Measurements from ENCODE around the gene PPCS.
"Not testable (repeated sequence)": the region's sequence is repeated elsewhere in the genome, so short reads cannot be mapped to it uniquely, and the experiment has no call there.

Gene PPCS

DNA sequence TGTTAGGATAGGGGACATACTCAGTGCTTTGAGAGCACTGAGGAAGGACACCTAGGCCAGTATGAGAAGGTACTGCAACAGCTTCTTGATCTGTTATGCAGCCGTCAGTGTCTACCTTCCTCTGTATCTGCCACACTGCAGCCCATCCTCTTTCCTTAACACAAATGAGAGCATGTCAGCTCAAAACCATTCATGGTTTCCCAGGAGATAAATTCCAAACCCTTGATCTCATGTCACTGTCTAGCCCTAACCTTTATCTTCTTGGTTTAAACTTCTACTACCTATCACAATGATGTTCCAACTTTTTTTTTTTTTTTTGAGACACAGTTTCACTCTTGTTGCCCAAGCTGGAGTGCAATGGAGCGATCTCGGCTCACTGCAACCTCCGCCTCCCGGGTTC lies 1.9 kb upstream of the PPCS start:
- DNase-seq = no peak

DNA sequence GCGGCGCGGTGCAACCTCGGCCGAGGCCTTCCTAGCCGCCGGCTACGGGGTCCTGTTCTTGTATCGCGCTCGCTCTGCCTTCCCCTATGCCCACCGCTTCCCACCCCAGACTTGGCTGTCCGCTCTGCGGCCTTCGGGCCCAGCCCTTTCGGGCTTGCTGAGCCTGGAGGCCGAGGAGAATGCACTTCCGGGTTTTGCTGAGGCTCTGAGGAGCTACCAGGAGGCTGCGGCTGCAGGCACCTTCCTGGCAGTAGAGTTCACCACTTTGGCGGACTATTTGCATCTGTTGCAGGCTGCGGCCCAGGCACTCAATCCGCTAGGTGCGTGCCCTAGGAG lies 379 bp downstream of the PPCS start:
- DNase-seq = peak; percentile 50 to 79

GRCh38 chr1:42461196-42461595 lies 4.9 kb downstream of the PPCS start:
- no peak for DNase-seq

- peak; percentile 98 for DNase-seq
Measured at GRCh38 chr1:42462828-42463763, 6.8 kb downstream of the PPCS start, which contains the start of gene CCDC30. Gene CCDC30 (plus strand): TSS chr1:42463286. CDS start chr1:42480552, 17,266 bp downstream.

DNA sequence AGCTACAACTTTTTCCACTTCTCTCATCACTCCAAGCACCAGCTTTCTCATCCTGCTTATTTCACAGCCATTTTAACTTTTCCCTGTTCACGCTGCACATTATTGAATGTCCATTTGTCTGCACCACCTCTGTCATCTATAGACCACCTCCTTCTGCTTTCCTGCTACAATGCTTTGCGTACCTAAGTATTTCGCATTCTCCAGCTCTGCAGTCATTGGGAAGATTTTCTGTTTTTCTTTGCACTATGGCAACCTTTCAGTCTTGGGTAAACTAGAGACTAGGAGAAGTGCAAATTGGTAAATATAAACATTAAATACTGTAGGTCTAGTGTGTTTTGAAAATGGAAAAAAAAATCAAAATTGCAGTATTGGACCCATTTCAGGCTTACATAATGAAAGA lies 7.6 kb downstream of the PPCS start:
- no peak for DNase-seq

DNA sequence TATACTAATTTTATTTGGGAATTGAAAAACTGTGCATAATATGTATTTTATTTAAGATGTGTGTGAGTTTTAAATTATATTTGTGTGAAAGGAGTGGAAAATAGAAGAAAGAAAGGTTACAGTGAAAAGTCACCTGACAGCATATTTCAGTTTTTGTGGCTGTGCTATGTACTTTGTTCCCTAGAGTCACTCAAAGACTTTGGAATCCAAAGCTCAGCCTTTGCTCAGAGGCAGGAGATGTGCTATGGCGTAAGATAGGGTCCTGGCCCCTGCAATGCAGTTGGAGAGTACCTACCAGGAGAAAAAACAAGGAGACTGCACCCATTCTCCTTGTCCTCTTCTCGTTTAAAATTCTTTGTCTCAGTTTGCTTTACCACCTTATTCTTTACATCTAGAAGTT lies 9.7 kb downstream of the PPCS start:
- no peak for DNase-seq

DNA sequence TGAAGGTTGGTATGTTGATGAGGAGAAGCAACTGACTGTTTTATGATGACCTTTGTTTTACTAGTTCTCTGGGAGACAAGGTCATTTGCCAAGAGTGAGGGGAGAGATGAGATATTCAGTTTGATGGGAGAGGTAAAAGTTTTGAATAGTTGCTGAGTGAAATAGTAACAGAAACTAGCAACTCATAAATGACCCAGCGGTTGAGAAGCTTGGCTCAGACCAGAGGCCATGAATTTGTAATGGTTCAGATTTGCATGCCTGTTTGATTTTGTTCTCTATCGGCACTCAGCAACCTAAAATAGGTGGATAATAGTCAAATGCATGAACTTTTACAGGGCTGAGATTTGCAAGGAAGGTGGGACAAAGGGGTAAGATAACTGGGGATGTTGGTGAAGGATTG lies 13.4 kb downstream of the PPCS start:
- no peak for DNase-seq

DNA sequence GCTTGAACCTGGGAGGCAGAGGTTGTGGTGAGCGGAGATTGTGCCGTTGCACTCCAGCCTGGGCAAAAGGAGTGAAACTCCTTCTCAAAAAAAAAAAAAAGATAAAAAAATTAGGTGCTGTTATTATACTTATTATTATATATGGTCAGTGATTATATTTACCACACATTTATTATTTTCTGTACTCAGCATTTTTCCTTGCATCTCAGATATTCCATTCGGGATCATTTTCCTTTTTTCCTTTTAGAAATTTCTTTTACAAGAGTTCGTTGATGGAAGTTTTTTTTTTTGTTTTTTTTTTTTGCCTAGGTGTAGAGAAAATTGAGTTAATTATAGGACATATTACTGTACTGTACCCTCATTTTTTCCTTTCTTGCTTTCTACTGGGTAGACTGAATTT lies 20.3 kb downstream of the PPCS start:
- DNase-seq = no peak

- not testable (repeated sequence) for DNase-seq
Measured at GRCh38 chr1:42477354-42477753, 21.0 kb downstream of the PPCS start.

GRCh38 chr1:42477775-42478174 lies 21.4 kb downstream of the PPCS start:
- DNase-seq = no peak

DNA sequence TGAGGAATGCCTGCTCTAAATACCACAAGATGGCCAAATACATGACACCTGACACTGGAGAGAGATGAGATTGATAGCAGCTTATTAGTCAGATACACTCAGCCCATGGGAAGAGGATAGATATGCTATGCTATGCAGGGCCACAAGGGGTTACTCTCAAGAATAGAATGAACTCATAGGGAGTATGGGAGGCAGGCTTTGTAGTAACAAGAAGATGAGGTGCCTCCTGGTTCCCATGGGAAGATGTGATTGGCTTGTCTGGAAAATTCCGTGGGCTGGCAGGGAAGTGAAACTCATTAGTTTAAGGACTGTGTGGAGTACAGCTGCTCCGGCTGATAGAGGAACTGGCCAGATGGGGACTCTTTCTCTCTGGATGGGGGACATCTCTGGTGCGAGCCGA lies 23.3 kb downstream of the PPCS start:
- DNase-seq = peak; percentile 74

DNA sequence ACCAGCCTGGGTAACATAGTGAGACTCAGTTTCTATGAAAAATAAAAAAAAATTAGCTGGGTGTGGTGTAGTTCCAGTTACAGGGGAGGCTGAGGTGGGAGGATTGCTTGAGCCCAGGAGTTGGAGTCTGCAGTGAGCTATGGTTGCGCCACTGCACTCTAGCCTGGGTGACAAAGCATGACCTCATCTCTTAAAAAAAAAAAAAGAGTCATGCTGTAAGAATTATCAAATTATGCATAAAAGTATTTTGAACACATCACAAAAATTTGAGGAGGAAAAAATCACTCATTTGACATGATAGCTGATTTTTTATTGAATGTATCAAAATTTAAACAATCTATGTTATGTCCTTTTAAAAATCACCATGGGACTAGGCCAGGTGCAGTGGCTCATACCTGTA lies 24.6 kb downstream of the PPCS start:
- no peak for DNase-seq

DNA sequence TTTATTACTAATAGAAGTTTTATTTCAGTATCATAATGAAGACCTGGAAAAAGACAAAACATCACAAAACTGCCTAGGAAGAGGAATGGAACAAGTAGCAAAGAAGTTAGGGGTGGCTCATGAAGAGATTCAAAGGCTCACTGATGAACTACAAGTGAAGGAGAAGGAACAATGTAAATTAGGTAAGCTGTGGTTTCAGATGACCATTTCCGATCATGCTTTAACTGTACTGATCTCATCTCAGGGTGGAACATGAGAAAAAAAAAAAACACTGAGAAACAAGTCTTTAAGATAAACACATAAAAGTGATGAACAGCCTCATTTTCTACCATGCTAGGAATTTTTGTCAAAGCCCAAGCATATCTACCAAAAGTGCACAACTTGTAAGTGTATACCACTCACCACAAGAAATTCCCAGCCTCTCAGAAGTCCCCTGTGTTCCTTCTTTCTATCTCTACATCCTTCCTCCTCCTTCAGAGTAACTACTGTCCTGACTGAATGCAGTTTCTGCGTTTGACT lies 26.4 kb downstream of the PPCS start:
- no peak for DNase-seq

GRCh38 chr1:42484382-42484781 lies 28.0 kb downstream of the PPCS start:
- no peak for DNase-seq

- DNase-seq = no peak
Measured at GRCh38 chr1:42490237-42490636, 33.9 kb downstream of the PPCS start.

DNA sequence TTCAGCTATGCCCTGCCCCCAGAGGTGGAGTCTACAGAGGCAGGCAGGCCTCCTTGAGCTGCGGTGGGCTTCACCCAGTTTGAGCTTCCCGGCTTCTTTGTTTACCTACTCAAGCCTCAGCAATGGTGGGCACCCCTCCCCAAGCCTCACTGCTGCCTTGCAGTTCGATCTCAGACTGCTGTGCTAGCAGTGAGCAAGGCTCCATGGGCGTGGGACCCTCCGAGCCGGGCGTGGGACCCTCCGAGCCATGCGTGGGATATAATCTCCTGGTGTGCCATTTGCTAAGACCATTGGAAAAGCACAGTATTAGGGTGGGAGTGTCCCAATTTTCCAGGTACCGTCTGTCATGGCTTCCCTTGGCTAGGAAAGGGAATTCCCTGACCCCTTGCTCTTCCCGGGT lies 45.7 kb downstream of the PPCS start:
- not testable (repeated sequence) for DNase-seq

- DNase-seq = no peak
Measured at GRCh38 chr1:42504535-42505128, 48.3 kb downstream of the PPCS start.

- no peak for DNase-seq
Measured at GRCh38 chr1:42506576-42506975, 50.2 kb downstream of the PPCS start.

All from inflammatory macrophage (primary cell).